Transverse colon (tissue), 4 donors: ENCODE measurements around the gene DDX60. TPM values are rescaled to one million over a fixed set of nuclear protein-coding genes. Genes with fewer than 3 reads are reported as not detected.
"Not testable (repeated sequence)": the region's sequence is repeated elsewhere in the genome, so short reads cannot be mapped to it uniquely, and the experiment has no call there.

Experiments
- DNase-seq: peaks from one replicate; pipeline ENCODE4 v3.0.0-alpha.2; 2019
- H3K27ac ChIP-seq, 4 donors: fragments of 200-600 bp; sonication (generic); 2 replicates each; pipeline ENCODE4 v1.5.1; 2016 to 2018; ENCODE audit warnings: inconsistent platforms in 4 of 4
- H3K27me3 ChIP-seq: fragments of 200-600 bp; sonication (generic); 2 replicates; pipeline ENCODE4 v1.5.1; 2017; ENCODE audit warnings: inconsistent platforms
- H3K36me3 ChIP-seq, 4 donors: fragments of 200-600 bp; sonication (generic); 2 replicates each; pipeline ENCODE4 v1.5.1; 2017 to 2019; ENCODE audit warnings: inconsistent platforms in 4 of 4
- H3K4me1 ChIP-seq, 4 donors: fragments of 200-600 bp; sonication (generic); 2 replicates each; pipeline ENCODE4 v1.5.1; 2017 to 2020; ENCODE audit warnings: inconsistent platforms in 4 of 4
- H3K4me3 ChIP-seq, 4 donors: fragments of 200-600 bp; sonication (generic); 1 replicate in 1 of 4; 2 replicates in 3 of 4; pipeline versions ENCODE4 v1.5.1 to v1.6.1; 2017 to 2019; ENCODE audit warnings: inconsistent platforms in 4 of 4
- H3K9me3 ChIP-seq, 2 donors: fragments of 200-600 bp; sonication (generic); 2 replicates each; pipeline ENCODE4 v1.5.1; 2017 to 2019; ENCODE audit warnings: inconsistent platforms in 2 of 2
- EP300 ChIP-seq: sonication (generic); formaldehyde crosslinking; IDR thresholded peaks from one replicate; pipeline ENCODE4 v1.6.1; 2017; ENCODE audit warnings: antibody characterized with exemption, low read depth
- POLR2A ChIP-seq: fragments of 450-650 bp; IDR thresholded peaks from one replicate; pipeline ENCODE4 v1.6.1; 2016; ENCODE audit warnings: antibody characterized with exemption, mild to moderate bottlenecking, moderate library complexity
- POLR2AphosphoS5 ChIP-seq, 3 donors: sonication (generic); formaldehyde crosslinking; IDR thresholded peaks; one replicate each; pipeline ENCODE4 v1.6.1; 2016; ENCODE audit warnings: antibody characterized with exemption in 3 of 3
- WGBS, 2 donors: methylation state at CpG; one replicate each; pipeline ENCODE4 v1.1.5; 2018; ENCODE audit warnings: low coverage in 1 of 2; 5-methylcytosine and 5-hydroxymethylcytosine counted together
- in situ Hi-C, 4 donors: fragments of 200-750 bp; cut with MboI; loops; one replicate each; pipeline versions ENCODE4 v1.15.0 to v1.15.1; 2017; ENCODE audit warnings: low sequenced_read_pairs in 3 of 4, low pct_ligation_motif_present in 1 of 4, low pct_unique_long_range_greater_than_20kb in 1 of 4
- intact Hi-C: fragments of 100-400 bp; cut with DNase I; formaldehyde crosslinking; loops from one replicate; pipeline ENCODE4 v1.15.1; 2023; ENCODE audit warnings: low total_unique reads
- total RNA-seq, 4 donors: library from RNA; depleted of rRNA; stranded (reverse); fragments of >200 nt; gene quantifications; one replicate each; pipeline ENCODE4 v1.1.0, GENCODE V29; 2016
- TF ChIP-seq, protein P1 (sequence below), 5 experiments: fragments of 200-600 bp in 3 of 5; fragments of 450-650 bp in 2 of 5; sonication (generic) in 3 of 5; IDR thresholded peaks; 1 replicate in 2 of 5; 2 replicates in 3 of 5; pipeline ENCODE4 v1.5.1; 2016 to 2017; ENCODE audit warnings: antibody characterized with exemption in 5 of 5, inconsistent platforms in 3 of 5, mild to moderate bottlenecking in 2 of 5, moderate library complexity in 1 of 5

The DDX60 gene
- total RNA-seq, 4 donors from 2014 or later = 26.9 to 119 (median 52.5) TPM

DNA sequence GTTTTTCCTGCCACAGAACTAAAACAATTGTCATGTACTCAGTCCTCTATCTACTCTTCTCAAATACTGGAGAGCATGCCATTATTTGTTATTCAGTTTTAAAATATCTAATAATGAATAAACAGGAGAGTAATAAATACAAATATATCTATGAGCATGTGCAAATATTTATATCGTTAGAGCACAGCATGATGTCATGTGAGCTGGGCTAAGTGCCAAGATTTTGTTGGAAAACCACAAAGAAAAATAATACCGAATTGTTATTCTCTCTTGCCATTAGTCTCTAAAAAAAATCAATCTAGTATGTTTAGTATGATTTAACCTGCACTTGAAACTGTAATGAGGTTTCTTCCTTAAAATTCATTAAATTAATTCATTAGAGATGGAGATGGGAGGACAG lies 97.3 kb downstream of the DDX60 start:
- WGBS, 2 donors = 35 to 41% methylated on average over 2 of the region's 2 CpGs
- no peak for DNase-seq
- Histone ChIP-seq H3K27me3 (no peaks in the 10 kb centered on the region), H3K27ac (no peak overlapping the region), H3K9me3 (peaks cover 0 to 7% of the 10 kb centered on the region in 2 donors), H3K4me1 (no peaks in the 10 kb centered on the region), H3K4me3 (no peak overlapping the region), H3K36me3 (peaks cover 0 to 53% (median 20%) of the 10 kb centered on the region in 4 donors)
- intact Hi-C loops (no loop called here), in situ Hi-C loops (no loop called here)
- no peak for TF ChIP-seq POLR2A
- TF ChIP-seq, protein P1, sequence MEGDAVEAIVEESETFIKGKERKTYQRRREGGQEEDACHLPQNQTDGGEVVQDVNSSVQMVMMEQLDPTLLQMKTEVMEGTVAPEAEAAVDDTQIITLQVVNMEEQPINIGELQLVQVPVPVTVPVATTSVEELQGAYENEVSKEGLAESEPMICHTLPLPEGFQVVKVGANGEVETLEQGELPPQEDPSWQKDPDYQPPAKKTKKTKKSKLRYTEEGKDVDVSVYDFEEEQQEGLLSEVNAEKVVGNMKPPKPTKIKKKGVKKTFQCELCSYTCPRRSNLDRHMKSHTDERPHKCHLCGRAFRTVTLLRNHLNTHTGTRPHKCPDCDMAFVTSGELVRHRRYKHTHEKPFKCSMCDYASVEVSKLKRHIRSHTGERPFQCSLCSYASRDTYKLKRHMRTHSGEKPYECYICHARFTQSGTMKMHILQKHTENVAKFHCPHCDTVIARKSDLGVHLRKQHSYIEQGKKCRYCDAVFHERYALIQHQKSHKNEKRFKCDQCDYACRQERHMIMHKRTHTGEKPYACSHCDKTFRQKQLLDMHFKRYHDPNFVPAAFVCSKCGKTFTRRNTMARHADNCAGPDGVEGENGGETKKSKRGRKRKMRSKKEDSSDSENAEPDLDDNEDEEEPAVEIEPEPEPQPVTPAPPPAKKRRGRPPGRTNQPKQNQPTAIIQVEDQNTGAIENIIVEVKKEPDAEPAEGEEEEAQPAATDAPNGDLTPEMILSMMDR (IDR thresholded peaks at IDR 0.05) = no peak
- TF ChIP-seq POLR2AphosphoS5 (IDR thresholded peaks at IDR 0.05) = no peak
- TF ChIP-seq EP300 = no peak

DNA sequence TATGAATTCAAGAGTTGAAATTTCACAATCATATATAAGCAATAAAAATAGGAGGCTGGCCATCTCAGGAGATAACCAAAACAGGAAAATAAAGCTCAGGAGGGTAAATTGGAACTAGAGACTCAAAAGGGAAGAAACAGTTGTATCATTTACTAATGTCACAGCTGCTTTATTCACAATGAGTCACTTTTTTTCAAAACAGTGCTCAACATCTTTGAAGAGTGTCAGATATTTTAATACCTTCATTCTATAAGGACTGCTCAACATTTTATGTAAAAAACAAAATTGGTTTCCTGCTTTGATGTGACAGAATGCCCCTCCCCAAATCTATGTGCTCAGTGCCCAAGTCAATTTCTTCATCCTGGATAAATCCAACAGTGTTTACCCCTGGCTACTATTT lies 97.7 kb downstream of the DDX60 start:
- Histone ChIP-seq H3K27me3 (no peaks in the 10 kb centered on the region), H3K4me3 (no peak overlapping the region), H3K9me3 (peaks cover 0 to 7% of the 10 kb centered on the region in 2 donors), H3K4me1 (no peaks in the 10 kb centered on the region), H3K27ac (no peak overlapping the region), H3K36me3 (peaks cover 0 to 54% (median 20%) of the 10 kb centered on the region in 4 donors)
- TF ChIP-seq, protein P1 (IDR thresholded peaks at IDR 0.05) = no peak
- intact Hi-C loops (no loop called here), in situ Hi-C loops (no loop called here)
- no peak for DNase-seq

DNA sequence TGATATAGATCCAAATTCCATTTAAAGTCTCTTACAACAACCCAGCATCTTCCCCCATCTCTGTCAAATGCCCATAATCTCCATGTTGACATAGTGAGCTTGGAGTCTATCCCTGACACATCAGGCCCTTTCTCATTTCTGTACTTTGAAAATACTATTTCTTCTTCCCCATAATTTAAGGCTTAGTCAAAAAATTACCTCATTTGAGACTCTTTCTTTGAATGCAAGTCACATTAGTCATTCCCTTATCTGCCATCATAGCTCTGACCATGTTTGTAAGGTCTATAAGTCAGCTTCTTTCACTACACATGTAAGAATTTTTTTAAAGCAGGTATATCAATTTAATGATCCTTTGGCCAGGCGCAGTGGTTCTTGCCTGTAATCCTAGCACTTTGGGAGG lies 99.9 kb downstream of the DDX60 start:
- H3K36me3 ChIP-seq = peaks cover 0 to 47% (median 20%) of the 10 kb centered on the region in 4 donors
- TF ChIP-seq POLR2A (no peak), EP300 (no peak), POLR2AphosphoS5 (IDR thresholded peaks at IDR 0.05) (no peak)
- TF ChIP-seq, protein P1 (IDR thresholded peaks at IDR 0.05) = no peak
- H3K9me3 ChIP-seq = peaks cover 0 to 7% of the 10 kb centered on the region in 2 donors
- 96 to 100% methylated on average over 1 of the region's 1 CpG for WGBS, 2 donors
- H3K4me3 ChIP-seq = no peak overlapping the region
- intact Hi-C loops = no loop called here
- H3K27me3 ChIP-seq = no peaks in the 10 kb centered on the region
- no peaks in the 10 kb centered on the region for H3K4me1 ChIP-seq
- H3K27ac ChIP-seq = no peak overlapping the region
- DNase-seq = no peak
- in situ Hi-C loops = no loop called here

DNA sequence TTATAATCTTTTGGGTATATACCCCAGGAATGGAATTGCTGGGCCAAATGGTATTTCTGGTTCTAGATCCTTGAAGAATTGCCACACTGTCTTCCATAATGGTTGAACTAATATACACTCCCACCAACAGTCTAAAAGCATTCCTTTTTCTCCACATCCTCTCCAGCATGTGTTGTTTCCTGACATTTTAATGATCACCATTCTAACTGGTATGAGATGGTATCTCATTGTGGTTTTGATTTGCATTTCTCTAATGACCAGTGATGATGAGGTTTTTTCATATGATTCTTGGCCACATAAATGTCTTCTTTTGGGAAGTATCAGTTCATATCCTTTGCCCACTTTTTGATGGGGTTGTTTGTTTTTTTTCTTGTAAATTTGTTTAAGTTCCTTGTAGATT lies 105.0 kb downstream of the DDX60 start:
- in situ Hi-C loops = not testable (repeated sequence)

DNA sequence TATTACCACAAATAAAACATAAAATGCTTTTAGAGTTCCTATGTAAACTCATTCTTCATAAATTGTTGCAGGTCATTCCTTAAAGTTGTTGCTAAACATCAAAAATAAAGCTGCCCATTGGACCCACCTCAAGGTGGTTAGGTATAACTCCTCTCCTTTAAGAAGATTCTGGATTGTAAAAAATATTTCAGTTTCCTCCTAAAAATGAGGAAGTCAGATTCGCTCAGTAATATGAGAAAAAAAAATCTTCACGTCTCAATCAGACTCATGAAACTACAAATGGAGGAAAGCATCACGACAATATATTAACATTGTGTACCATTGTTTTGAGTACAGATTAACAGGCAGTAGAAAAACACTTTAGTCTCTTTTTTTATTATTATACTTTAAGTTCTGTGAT lies 105.9 kb downstream of the DDX60 start:
- WGBS, 2 donors = 78 to 87% methylated on average over 3 of the region's 3 CpGs
- in situ Hi-C loops (no loop called here), intact Hi-C loops (no loop called here)
- TF ChIP-seq POLR2AphosphoS5 (IDR thresholded peaks at IDR 0.05) (no peak), POLR2A (no peak), EP300 (no peak)
- TF ChIP-seq, protein P1 (IDR thresholded peaks at IDR 0.05) = no peak
- no peaks in the 10 kb centered on the region for H3K27me3 ChIP-seq
- no peak for DNase-seq
- peaks cover 0 to 6% of the 10 kb centered on the region in 2 donors for H3K9me3 ChIP-seq
- no peak overlapping the region for H3K27ac ChIP-seq
- H3K4me3 ChIP-seq = no peak overlapping the region
- H3K4me1 ChIP-seq = peaks cover 0 to 10% (median 0%) of the 10 kb centered on the region in 4 donors
- H3K36me3 ChIP-seq = peaks cover 0 to 14% (median 6%) of the 10 kb centered on the region in 4 donors

More for the DNA sequence above, 105.0 kb downstream of the DDX60 start:
- intact Hi-C loops, H3K9me3 ChIP-seq, H3K4me1 ChIP-seq, DNase-seq, H3K27me3 ChIP-seq, H3K4me3 ChIP-seq, H3K27ac ChIP-seq: not testable (repeated sequence)
- peaks cover 0 to 20% (median 6%) of the 10 kb centered on the region in 4 donors for H3K36me3 ChIP-seq
